ENCODE results near the gene APOB. TPM values are rescaled to one million over a fixed set of nuclear protein-coding genes. Genes with fewer than 3 reads are reported as not detected.

The APOB gene
- total RNA-seq, 1 experiment from 2014 or later = not detected

- no peak for DNase-seq (ENCODE audit: extremely low read depth, low read depth)
Observed at GRCh38 chr2:21007129-21008013, 36.5 kb downstream of the APOB start.

GRCh38 chr2:21006423-21007128 is 37.3 kb downstream of the APOB start:
- DNase-seq (ENCODE audit: extremely low read depth, low read depth) = no peak

GRCh38 chr2:21005700-21006422 is 38.0 kb downstream of the APOB start:
- DNase-seq (ENCODE audit: extremely low read depth, low read depth) = no peak

GRCh38 chr2:21005111-21005699 is 38.7 kb downstream of the APOB start:
- DNase-seq (ENCODE audit: extremely low read depth, low read depth) = no peak

- DNase-seq (ENCODE audit: extremely low read depth, low read depth) = no peak
Observed at GRCh38 chr2:21004181-21004572, 39.7 kb downstream of the APOB start.

GRCh38 chr2:21003572-21004180 is 40.2 kb downstream of the APOB start:
- no peak for DNase-seq (ENCODE audit: extremely low read depth, low read depth)

GRCh38 chr2:21002814-21003192 is 41.1 kb downstream of the APOB start:
- no peak for DNase-seq (ENCODE audit: extremely low read depth, low read depth)

GRCh38 chr2:21001988-21002813 is 41.7 kb downstream of the APOB start:
- DNase-seq (ENCODE audit: extremely low read depth, low read depth) = no peak

- no peak for DNase-seq (ENCODE audit: extremely low read depth, low read depth)
Observed at GRCh38 chr2:21001225-21001946, 42.5 kb downstream of the APOB start.

- no peak for DNase-seq (ENCODE audit: extremely low read depth, low read depth)
Observed at GRCh38 chr2:20999906-21000645, 43.8 kb downstream of the APOB start.

GRCh38 chr2:20998972-20999905 is 44.6 kb downstream of the APOB start:
- DNase-seq (ENCODE audit: extremely low read depth, low read depth) = no peak

GRCh38 chr2:20997953-20998722 is 45.7 kb downstream of the APOB start:
- no peak for DNase-seq (ENCODE audit: extremely low read depth, low read depth)

- DNase-seq (ENCODE audit: extremely low read depth, low read depth) = no peak
Observed at GRCh38 chr2:20994130-20994529, 49.7 kb downstream of the APOB start.

GRCh38 chr2:20992201-20992711 is 51.6 kb downstream of the APOB start:
- no peak for DNase-seq (ENCODE audit: extremely low read depth, low read depth)

- DNase-seq (ENCODE audit: extremely low read depth, low read depth) = no peak
Observed at GRCh38 chr2:20990442-20991430, 53.1 kb downstream of the APOB start.

All from NCI-H460 (cell line).